ENCODE results near the gene DNASE2B.
"Not testable (repeated sequence)": the region's sequence is repeated elsewhere in the genome, so short reads cannot be mapped to it uniquely, and the experiment has no call there.

DNASE2B gene

GRCh38 chr1:84415396-84415795 is 17.1 kb downstream of the DNASE2B start:
- DNase-seq (ENCODE audit: low read depth) = no peak

- DNase-seq (ENCODE audit: low read depth) = no peak
These were observed 24.6 kb downstream of the DNASE2B start for GRCh38 chr1:84422909-84423308.

DNA sequence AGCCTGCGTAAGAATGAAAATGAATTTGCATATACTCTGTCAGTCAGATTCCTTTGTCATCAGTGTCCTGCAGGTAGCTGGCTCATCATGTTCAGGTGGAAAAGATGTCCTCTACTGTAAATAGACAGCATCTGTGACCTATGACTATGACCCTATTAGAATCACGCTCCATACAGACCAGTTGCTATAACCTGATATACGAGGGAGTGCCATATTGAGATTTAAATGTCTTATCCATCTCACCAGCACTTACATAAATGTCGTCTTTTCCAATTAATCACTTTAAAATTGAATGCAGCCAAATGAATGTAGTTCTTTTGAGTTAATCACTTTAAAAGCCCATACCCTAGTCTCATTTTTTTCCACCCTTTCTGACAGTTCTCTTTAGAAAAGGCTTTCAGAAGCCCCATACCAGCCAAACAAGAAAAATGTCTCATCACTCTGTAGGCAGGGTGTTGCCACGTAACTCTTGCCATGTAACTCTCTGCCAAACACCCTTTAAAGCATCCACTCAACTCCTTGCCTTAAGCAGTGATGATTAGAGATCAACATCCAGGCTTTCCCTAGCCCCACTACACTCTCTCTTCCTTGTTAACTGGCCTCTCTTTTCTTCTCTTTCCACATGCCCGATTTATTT is 26.3 kb downstream of the DNASE2B start:
- DNase-seq (ENCODE audit: low read depth) = no peak

GRCh38 chr1:84425150-84425896 is 27.0 kb downstream of the DNASE2B start:
- DNase-seq (ENCODE audit: low read depth) = no peak

- no peak for DNase-seq (ENCODE audit: low read depth)
These were observed 28.1 kb downstream of the DNASE2B start for GRCh38 chr1:84426376-84426775.

DNA sequence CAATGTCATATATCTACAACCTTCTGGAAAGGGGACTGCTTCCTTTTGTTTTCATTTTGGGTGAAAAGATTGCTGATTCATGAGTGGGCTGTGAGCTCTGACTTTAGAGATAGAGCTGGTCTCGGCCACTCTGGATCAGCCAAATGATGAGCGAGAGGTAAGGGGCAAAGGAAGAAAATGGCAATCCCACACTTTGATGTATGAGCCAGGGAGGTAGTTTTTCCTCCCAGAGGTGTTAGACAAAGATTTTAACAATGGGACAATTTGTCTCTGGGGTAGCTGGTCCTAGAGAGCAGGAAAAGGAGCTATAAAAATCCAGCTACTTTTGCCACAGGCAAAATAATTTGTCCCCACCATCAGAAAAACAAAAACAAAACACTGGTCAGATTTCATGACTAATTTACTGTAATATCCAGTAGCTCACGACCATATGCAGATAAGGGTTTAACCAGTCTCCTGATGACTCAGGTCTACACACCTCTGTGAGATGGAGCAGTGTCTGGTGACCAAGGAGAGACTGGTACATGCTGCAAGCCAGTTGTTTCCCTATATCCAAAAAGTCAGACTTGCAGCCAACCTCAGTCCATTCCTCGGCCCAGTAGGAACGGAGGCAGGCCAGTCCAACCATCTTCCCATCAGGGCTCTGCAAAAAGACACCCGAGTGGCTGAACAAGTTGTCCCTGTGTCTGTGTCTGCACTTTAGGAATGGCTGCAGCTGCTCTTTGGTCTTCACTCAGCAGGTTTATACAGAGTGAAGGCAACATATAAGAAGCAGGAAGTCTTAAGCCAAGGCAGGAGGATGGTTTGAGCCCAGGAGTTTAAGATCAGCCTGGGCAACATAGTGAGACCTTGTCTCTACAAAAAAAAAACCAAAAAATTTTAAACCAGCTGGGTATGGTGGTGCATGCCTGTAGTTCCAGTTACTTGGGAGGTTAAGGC is 29.2 kb downstream of the DNASE2B start:
- no peak for DNase-seq (ENCODE audit: low read depth)

DNA sequence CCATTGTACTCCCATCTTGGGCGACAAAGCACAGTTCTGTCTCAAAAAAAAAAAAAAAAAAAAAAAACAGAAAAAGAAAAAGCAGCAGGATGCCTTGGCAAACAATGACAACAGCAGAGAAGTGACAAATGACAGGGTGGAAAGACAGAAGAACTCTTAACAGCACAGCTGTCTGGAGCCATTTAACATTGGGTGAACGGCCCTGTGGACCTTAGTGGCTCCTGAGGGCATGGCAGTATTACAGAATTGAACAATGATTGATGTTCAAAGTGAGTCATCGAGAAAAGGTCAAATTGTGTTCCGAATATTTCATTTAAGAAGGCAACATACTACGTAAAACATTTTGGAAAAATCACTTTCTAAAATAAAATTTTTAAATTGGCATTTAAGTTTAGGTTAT is 30.0 kb downstream of the DNASE2B start:
- DNase-seq (ENCODE audit: low read depth) = no peak

GRCh38 chr1:84429231-84429630 is 30.9 kb downstream of the DNASE2B start:
- no peak for DNase-seq (ENCODE audit: low read depth)

GRCh38 chr1:84430546-84430945 is 32.3 kb downstream of the DNASE2B start:
- DNase-seq (ENCODE audit: low read depth) = no peak

DNA sequence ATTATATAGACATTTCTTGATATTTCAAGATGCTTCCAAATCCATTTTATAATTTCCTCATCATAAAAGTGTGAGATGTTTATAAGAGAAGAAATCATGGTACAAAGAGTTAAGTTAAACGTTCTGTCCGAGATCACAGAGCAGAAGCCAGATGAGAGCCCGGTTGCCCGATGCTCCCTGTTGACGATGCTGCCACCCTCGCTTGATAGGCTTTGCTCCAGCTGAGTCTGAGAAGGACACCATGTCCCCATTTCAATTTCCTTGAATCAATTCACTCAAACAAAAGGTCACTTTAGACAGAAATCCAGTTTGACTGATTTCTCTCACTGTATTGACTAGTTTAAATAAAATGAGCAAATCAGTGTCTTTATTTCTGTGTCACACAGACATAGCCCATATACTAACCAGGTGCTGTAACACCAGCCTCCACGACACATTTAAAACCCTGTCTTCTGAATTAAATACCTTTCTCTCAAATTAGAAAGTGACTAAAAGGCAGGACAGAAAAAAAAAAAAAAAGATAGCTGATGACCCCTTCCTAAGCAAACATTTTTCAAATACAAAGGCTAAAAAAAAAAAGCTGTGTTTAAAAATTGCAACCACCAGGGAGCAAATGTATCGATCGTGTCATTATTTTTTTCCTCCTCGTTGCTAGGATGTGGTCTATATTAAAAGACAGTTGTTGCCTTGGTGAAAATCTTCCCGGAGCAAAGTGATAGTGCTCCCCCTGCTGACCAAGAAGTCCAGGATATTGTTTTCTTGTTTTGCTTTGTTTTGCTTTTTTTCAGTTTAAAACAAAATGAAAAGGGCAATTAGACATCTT is 35.2 kb downstream of the DNASE2B start:
- no peak for DNase-seq (ENCODE audit: low read depth)

DNA sequence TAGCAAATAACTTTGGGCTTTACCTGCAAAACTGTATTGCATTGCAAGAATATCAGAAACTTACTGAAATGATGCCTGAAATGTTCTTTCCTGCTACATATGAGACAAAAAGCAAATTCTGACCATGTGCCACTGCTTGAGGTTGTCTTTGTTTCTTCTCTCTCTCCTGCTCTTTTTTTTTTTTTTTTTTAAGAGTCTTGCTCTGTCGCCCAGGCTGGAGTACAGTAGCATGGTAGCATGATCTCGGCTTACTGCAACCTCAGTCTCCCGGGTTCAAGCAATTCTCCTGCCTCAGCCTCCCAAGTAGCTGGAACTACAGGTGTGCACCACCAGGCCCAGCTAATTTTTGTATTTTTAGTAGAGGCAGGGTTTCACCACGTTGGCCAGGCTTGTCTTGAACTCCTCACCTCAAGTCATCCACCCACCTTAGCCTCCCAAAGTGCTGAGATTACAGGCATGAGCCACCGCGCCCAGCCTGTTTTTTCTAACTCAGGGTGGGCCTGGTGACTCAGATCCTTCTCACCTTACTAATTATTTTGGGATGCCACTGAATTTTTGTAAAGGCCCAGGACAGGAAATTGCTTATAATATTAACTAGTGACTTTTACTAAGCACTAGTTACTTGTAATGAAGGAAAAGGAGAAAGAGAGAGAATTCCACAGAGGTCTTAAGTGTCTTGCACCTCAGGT is 35.9 kb downstream of the DNASE2B start:
- no peak for DNase-seq (ENCODE audit: low read depth)

DNA sequence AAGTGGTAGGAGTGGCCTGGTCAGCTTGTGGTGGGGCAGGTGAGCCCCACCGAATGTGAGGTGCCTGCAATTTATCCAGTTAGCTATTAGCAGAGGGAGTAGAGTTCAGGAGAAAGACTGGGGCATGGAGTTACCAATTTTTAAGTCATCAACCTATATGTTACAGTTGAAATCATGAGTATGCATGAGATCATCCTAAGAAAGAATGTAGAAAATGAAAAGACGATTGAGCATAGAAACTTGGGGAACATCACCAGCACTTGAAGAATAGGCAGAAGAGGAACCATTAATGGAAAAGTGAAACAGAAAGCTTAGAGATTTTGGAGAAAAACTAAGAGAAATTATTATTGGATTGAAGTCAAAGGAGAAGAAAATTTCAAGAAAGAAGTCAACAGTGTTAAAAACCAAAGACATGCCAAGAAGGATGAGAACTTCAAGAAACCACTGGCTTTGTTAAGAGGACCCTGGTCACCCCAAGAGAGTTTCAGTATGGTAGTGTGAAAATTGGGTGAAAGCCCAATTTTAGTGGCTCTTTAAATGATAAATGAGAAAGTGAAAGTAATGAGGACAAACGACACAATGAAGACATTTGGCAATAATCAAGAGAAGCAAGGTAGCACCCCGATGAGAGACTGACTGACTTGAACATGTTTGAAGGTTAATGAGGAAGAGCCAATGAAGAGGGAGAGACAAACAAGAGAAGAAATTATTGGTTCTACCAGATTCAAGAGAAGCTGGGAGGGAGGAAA is 36.7 kb downstream of the DNASE2B start:
- DNase-seq (ENCODE audit: low read depth) = no peak

GRCh38 chr1:84436876-84437655 is 38.8 kb downstream of the DNASE2B start:
- no peak for DNase-seq (ENCODE audit: low read depth)

DNA sequence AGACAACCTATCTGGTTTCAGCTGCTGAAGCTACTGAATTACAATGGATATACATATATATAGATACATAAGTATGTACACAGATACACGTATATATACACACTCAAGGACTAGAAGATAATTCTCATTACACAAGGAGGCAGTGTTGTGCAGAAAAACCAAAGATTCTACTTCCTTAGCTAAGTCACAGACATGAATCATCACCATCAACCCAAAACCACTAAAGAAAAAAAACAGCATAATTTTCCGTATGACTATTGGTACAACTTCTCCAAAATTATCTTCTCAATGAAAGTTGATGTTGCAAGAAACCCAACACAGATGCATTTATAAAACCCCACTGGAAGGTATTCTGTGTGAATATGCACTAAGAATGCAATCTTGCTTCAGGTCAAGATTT is 44.0 kb downstream of the DNASE2B start:
- no peak for DNase-seq (ENCODE audit: low read depth)

DNA sequence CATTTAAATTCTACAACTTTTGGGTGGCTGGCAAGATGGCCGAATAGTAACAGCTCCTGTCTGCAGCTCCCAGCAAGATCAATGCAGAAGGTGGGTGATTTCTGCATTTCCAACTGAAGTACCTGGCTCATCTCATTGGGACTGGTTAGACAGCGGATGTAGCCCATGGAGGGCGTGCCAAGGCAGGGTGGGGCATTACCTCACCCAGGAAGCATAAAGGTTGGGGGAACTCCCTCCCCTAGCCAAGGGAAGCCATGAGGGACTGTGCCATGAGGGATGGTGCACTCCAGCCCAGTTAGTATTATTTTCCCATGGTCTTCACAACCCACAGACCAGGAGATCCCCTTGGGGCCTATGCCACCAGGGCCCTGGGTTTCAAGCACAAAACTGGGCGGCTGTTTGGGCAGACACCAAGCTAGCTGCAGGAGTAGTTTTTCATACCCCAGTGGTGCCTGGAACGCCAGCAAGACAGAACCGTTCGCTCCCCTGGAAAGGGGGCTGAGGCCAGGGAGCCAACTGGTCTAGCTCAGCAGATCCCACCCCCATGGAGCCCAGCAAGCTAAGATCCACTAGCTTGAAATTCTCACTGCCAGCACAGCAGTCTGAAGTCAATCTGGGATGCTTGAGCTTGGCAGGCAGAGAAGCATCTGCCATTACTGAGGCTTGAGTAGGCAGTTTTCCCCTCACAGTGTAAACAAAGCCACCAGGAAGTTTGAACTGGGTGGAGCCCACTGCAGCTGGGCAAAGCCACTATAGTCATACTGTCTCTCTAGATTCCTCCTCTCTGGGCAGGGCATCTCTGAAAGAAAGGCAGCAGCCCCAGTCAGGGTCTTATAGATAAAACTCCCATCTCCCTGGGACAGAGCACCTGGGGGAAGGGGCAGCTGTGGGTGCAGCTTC is 44.7 kb downstream of the DNASE2B start:
- not testable (repeated sequence) for DNase-seq (ENCODE audit: low read depth)

DNA sequence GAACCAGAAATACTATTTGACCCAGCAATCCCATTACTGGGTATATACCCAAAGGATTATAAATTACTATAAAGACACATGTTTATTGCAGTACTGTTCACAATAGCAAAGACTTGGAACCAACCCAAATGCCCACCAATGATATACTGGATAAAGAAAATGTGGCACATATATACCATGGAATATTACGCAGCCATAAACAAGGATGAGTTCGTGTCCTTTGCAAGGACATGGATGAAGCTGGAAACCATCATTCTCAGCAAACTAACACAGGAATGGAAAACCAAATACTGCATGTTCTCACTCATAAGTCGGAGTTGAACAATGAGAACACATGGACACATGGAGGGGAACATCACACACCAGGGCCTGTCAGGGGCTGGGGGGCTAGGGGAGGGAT is 50.4 kb downstream of the DNASE2B start:
- not testable (repeated sequence) for DNase-seq (ENCODE audit: low read depth)

DNA sequence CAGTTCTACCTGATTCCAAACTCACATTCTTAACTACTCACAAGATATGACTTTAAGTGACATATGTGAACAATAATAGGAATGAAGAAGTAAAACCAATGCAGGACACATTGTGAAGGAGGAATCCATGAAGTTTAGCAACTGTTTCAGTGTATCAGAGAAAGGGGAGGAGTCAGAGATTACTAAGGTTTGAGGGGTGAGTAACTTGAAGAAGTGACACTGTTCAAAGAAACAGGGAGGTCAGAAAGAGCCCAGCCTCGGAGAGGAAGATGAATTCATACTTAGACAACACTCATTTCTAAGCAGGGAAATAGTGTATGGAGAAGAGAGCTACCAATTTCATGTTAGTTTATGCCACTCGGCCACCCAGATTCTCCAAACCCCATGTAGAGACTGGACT is 52.6 kb downstream of the DNASE2B start:
- no peak for DNase-seq (ENCODE audit: low read depth)

DNA sequence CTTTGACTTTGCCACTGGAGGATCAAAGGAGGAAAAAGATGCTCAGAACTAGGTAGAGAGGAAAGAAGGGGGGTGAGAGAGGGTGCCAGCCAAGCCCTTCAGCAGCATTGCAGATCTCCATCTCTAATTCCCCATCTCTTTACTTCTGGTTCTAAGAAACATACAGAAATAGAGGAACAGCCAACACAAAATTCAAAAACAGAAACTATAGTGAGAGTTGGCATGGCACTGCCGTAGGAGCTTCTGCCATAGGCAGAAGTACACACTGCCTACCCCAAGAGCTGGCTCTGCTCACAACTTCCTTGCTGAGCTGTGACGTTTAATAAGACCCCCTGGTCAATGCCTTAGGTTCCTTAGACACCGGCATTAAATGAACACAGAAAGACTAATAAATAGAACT is 54.2 kb downstream of the DNASE2B start:
- no peak for DNase-seq (ENCODE audit: low read depth)

DNA sequence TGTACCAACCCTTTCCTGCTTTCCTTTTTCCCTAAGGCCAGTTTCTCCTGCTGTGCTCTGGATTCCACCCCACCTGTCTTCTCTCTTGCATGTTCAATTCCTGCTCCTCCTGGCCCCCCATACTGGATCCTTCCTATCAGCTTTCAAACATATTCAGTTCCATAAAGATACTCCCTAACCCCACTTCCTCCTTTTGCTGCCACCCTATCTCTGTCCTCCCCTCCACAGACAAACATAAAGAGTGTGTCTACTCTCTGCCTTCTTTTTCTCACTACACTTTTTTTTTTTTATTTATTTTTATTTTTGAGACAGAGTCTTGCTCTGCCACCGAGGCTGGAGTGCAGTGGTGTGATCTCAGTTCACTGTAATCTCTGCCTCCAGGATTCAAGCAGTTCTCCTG is 63.8 kb downstream of the DNASE2B start:
- no peak for DNase-seq (ENCODE audit: low read depth)

Measured in activated T-cell treated with anti-CD3 and anti-CD28 coated beads for 48 hours (primary cell).